Stomach (tissue), 4 donors: ENCODE data around the gene BMPR1B.

Experiments
- EP300 ChIP-seq: sonication (generic); formaldehyde crosslinking; IDR thresholded peaks from one replicate; pipeline ENCODE4 v1.6.1; 2017; ENCODE audit warnings: antibody characterized with exemption
- TF ChIP-seq, protein P1 (sequence below), 7 experiments: fragments of 450-650 bp in 4 of 7; fragments of 200-600 bp in 3 of 7; sonication (generic) in 3 of 7; IDR thresholded peaks; one replicate each; pipeline ENCODE4 v1.5.1; 2016 to 2019; ENCODE audit warnings: antibody characterized with exemption in 7 of 7, control low read depth in 2 of 7, mild to moderate bottlenecking in 1 of 7

GRCh38 chr4:94757192-94758140 lies at the start of gene BMPR1B:
- TF ChIP-seq, protein P1, sequence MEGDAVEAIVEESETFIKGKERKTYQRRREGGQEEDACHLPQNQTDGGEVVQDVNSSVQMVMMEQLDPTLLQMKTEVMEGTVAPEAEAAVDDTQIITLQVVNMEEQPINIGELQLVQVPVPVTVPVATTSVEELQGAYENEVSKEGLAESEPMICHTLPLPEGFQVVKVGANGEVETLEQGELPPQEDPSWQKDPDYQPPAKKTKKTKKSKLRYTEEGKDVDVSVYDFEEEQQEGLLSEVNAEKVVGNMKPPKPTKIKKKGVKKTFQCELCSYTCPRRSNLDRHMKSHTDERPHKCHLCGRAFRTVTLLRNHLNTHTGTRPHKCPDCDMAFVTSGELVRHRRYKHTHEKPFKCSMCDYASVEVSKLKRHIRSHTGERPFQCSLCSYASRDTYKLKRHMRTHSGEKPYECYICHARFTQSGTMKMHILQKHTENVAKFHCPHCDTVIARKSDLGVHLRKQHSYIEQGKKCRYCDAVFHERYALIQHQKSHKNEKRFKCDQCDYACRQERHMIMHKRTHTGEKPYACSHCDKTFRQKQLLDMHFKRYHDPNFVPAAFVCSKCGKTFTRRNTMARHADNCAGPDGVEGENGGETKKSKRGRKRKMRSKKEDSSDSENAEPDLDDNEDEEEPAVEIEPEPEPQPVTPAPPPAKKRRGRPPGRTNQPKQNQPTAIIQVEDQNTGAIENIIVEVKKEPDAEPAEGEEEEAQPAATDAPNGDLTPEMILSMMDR (IDR thresholded peaks at IDR 0.05): no peak
- no peak for TF ChIP-seq EP300
